NCI-H2107 (cell line): ENCODE measurements around the gene MYADML2.

Source experiments
- DNase-seq: peaks from one replicate; lab custom pipeline; 2025; lab: John Stamatoyannopoulos, UW

MYADML2 gene

GRCh38 chr17:81911277-81911961, 35.6 kb downstream of the MYADML2 start, which contains the start of gene PCYT2:
Gene PCYT2 (minus strand): TSS chr17:81911399. CDS start chr17:81911355, 44 bp downstream.
- DNase-seq = peak; percentile 77

- no peak for DNase-seq
Measured at GRCh38 chr17:81910840-81911276, 36.2 kb downstream of the MYADML2 start.

- DNase-seq = no peak
Measured at GRCh38 chr17:81909966-81910839, 36.8 kb downstream of the MYADML2 start.

- no peak for DNase-seq
Measured at GRCh38 chr17:81909231-81909630, 37.8 kb downstream of the MYADML2 start.

GRCh38 chr17:81908793-81909192, 38.2 kb downstream of the MYADML2 start:
- DNase-seq = no peak

- DNase-seq = no peak
Measured at GRCh38 chr17:81907219-81908145, 39.6 kb downstream of the MYADML2 start.

GRCh38 chr17:81906476-81907218, 40.4 kb downstream of the MYADML2 start:
- DNase-seq = no peak

- no peak for DNase-seq
Measured at GRCh38 chr17:81905993-81906392, 41.0 kb downstream of the MYADML2 start.

- no peak for DNase-seq
Measured at GRCh38 chr17:81905424-81905875, 41.6 kb downstream of the MYADML2 start.

- DNase-seq = no peak
Measured at GRCh38 chr17:81904600-81905423, 42.2 kb downstream of the MYADML2 start.

- no peak for DNase-seq
Measured at GRCh38 chr17:81903896-81904599, 43.0 kb downstream of the MYADML2 start.

- DNase-seq = no peak
Measured at GRCh38 chr17:81903415-81903831, 43.6 kb downstream of the MYADML2 start.

- no peak for DNase-seq
Measured at GRCh38 chr17:81902653-81903414, 44.2 kb downstream of the MYADML2 start.

GRCh38 chr17:81902023-81902652, 44.9 kb downstream of the MYADML2 start, which contains the start of gene NPB:
Gene NPB (plus strand): TSS chr17:81902238. CDS start chr17:81902278, 40 bp downstream.
- DNase-seq = no peak

- DNase-seq = no peak
Measured at GRCh38 chr17:81901167-81902022, 45.6 kb downstream of the MYADML2 start.

GRCh38 chr17:81900181-81900820, 46.7 kb downstream of the MYADML2 start:
- DNase-seq = no peak
